Bronchus fibroblast of lung (primary cell): Measurements from ENCODE around the gene OGFOD3. TPM values are rescaled to one million over a fixed set of nuclear protein-coding genes. Genes with fewer than 3 reads are reported as not detected.

Experiments
- total RNA-seq: library from RNA; depleted of rRNA; stranded (reverse); fragments of >200 nt; gene quantifications from 2 replicates; pipeline ENCODE4 v1.2.3, GENCODE V29; 2015

Gene OGFOD3, protein sequence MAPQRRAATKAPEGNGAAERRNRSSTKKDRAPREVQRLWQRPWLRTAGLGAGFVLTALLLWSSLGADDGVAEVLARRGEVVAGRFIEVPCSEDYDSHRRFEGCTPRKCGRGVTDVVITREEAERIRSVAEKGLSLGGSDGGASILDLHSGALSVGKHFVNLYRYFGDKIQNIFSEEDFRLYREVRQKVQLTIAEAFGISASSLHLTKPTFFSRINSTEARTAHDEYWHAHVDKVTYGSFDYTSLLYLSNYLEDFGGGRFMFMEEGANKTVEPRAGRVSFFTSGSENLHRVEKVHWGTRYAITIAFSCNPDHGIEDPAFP
- 24.8 and 30.4 TPM in 2 replicates for total RNA-seq

DNA sequence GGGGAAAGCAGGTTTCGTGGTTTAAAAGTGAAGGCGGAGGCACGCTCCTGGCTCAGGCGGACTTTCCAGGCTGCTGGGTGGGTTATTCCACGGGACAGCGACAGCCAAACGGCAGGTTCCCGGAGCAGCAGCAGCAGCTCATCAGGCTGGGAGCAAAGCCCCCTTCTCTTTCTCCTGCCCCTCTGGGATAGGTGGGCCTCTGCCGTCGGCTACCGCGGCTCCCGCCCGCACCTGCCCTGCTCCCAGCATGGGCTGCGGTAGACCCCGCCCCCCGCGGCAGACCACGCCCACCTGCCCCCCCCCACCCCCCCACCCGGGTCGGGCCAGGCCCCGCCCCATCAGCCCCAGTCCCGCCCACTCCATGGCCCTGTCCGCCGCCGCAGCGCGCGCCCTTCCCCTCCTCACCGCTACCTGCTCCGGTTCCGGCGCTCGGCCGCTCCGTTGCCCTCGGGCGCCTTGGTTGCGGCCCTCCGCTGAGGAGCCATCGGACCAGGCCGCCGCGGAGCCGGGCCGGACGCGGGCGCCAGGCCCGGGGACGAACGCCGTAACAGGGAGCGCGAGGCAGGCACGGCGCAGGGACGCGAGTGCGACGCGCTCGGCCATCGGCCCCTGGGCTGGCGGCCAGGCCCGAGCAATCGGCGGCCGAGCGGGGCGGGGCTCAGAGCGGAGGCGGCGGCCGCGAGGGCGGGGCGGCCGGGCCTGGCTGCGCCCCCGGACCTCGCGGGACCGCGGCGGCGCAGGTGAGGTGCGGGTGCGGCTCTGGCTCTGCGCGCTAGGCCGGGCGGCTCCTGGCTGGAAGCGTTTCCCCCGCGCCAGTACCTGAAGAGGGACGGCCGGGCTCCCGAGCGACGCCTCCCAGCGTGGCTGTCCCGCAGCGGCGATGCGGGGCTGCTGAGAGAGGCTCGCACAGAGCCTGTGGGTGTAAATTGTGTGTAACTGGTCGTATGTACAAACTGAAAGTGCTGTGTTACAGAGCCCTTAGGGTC is at the start of gene OGFOD3, which contains the start of gene HEXD:
Gene OGFOD3, minus strand, starts transcription at position 586 of the 986 bp plus-strand sequence. Its CDS starts 101 bp downstream, at position 485.
Gene HEXD, plus strand, starts transcription at position 347 of the 986 bp plus-strand sequence. CDS start 1,453 bp downstream, outside the sequence.

DNA sequence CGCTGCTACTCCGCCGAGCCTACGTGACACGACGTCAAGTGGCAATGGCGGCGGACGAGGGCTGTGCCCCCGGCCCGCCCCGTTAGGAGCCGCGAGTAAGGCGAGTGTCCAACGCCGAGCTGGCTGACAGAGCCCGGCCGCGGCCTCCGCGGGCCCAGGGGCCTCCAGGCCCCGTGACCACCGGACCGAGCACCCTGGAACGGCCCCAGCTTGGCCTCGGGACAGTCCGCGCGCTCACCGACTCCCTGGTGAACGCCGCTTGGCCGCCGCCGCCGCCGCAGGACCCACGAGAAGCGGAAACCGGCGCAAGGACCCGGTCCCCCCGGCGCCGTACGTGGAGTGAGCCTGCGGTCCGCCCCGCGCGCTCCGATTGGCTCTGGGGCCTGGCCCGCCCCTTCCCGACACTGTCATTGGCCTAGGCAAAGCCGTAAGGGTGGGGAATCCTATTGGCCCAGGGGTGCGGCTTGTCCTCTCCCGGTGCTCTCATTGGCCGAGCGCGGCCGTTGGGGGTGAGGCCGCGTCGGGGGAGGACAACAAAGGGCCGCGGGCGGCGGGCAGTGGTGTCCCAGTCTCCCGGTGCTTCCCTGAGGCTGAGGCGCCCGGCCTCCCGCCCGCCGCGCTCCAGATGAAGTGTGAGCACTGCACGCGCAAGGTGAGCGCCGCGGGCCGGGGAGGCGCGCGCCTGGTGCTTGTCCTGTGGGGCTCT is 39.9 kb upstream of the OGFOD3 start, which contains the start of gene NARF:
Gene NARF, plus strand, starts transcription at position 563 of the 706 bp plus-strand sequence. Its CDS starts 63 bp downstream, at position 626.

DNA sequence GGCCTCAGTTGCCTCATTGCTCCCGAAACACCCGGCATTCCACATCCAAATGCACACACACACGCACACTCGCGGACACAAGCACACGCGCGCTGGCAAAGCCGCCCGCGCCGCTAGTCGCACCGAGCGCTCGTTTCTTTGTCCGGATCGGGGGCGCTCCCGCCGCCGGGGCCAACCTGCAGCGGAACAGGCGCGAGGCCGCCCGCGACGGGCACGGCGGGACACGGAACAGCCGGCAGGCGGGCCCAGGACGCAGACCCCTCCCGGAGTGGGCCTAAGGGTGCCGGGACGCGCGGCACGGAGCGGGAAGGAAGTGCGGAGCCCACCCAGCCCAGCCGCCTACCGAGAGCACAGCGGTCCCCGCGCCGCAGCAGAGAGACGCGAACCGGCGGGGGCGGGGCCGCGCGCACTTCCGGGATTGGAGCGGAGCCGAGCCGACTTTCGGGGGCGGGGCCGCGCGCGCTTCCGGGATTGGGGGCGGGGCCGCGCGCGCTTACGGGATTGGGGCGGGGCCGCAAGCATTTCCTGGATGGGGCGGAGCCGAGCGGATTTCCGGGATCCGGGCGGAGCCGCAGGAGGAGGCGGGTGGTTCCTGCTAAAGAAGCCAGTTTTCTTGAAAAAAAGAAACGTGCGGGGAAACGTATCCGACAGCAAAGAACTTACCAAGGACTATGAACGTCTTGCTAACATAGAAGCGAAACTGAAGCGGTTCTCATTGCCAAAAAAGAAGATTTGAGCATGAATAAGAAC is 32.1 kb upstream of the OGFOD3 start, which contains the start of gene CYBC1:
Gene CYBC1, minus strand, starts transcription at position 396 of the 750 bp plus-strand sequence. CDS start 1,498 bp downstream, outside the sequence.

GRCh38 chr17:82371333-82372248 is 46.8 kb downstream of the OGFOD3 start, which contains the start of gene UTS2R:
UTS2R (plus strand) TSS chr17:82371765; CDS start chr17:82374325, 2,560 bp downstream.

GRCh38 chr17:82358465-82359350 is 59.7 kb downstream of the OGFOD3 start, which contains the start of gene TEX19:
TEX19 (plus strand) TSS chr17:82359247; CDS start chr17:82362151, 2,904 bp downstream.

Other genes starting within 250 kb of the OGFOD3 start
- 9.2 and 11.1 TPM in 2 replicates for gene CCDC57, start 205.7 kb downstream of the OGFOD3 start, total RNA-seq
- 201 and 213 TPM in 2 replicates for gene SLC16A3, start 189.5 kb downstream of the OGFOD3 start, total RNA-seq
- gene CSNK1D, start 144.9 kb downstream of the OGFOD3 start, total RNA-seq = 31.8 and 34.0 TPM in 2 replicates
- 0.30 and 0.34 TPM in 2 replicates for gene CD7, start 101.0 kb downstream of the OGFOD3 start, total RNA-seq
- 12.9 and 14.0 TPM in 2 replicates for gene SECTM1, start 84.8 kb downstream of the OGFOD3 start, total RNA-seq
- gene TEX19, start 59.3 kb downstream of the OGFOD3 start, total RNA-seq = not detected in 2 replicates
- not detected in 2 replicates for gene UTS2R, start 46.8 kb downstream of the OGFOD3 start, total RNA-seq
- gene HEXD, start 239 bp downstream of the OGFOD3 start, total RNA-seq = 8.8 and 9.9 TPM in 2 replicates
- gene CYBC1, start 32.2 kb upstream of the OGFOD3 start, total RNA-seq = 68.1 and 68.7 TPM in 2 replicates
- 29.4 and 40.4 TPM in 2 replicates for gene NARF, start 40.2 kb upstream of the OGFOD3 start, total RNA-seq
- gene FOXK2, start 101.1 kb upstream of the OGFOD3 start, total RNA-seq = 36.6 and 36.7 TPM in 2 replicates
- gene WDR45B, start 229.9 kb upstream of the OGFOD3 start, total RNA-seq = 53.4 and 57.0 TPM in 2 replicates